MM.1S (cell line): ENCODE measurements around the gene BCL2L1.

ENCODE experiments used
- DNase-seq: peaks from one replicate; pipeline ENCODE4 v3.0.0-alpha.2; 2015
- H2AFZ ChIP-seq: fragments of 300-600 bp; sonication (generic); 2 replicates; pipeline ENCODE4 v1.6.0; 2016; ENCODE audit warnings: antibody characterized with exemption, low read length
- H3F3A ChIP-seq: fragments of 300-600 bp; sonication (generic); 2 replicates; pipeline ENCODE4 v1.6.1; 2016; ENCODE audit warnings: mild to moderate bottlenecking, antibody characterized with exemption, low read length, moderate library complexity, mixed read lengths; ENCODE audit not compliant: insufficient read depth
- H3K27ac ChIP-seq: fragments of 300-600 bp; sonication (generic); 2 replicates; pipeline ENCODE4 v1.5.1; 2016; ENCODE audit warnings: mild to moderate bottlenecking, low read length
- H3K27me3 ChIP-seq: fragments of 300-600 bp; sonication (generic); replicated peaks from 2 replicates; pipeline ENCODE4 v1.6.0; 2016; ENCODE audit warnings: low read length; ENCODE audit not compliant: insufficient read depth
- H3K36me3 ChIP-seq: fragments of 300-600 bp; sonication (generic); replicated peaks from 2 replicates; pipeline ENCODE4 v1.6.1; 2016; ENCODE audit warnings: mild to moderate bottlenecking, low read length, mixed read lengths; ENCODE audit not compliant: insufficient read depth
- H3K4me1 ChIP-seq: fragments of 300-600 bp; sonication (generic); 2 replicates; pipeline ENCODE4 v1.6.1; 2016; ENCODE audit warnings: low read length, mixed read lengths
- H3K4me2 ChIP-seq: fragments of 300-600 bp; sonication (generic); 2 replicates; pipeline ENCODE4 v1.6.0; 2016; ENCODE audit warnings: low read depth, low read length
- H3K4me3 ChIP-seq: fragments of 300-600 bp; sonication (generic); 2 replicates; pipeline ENCODE4 v1.5.1; 2016; ENCODE audit warnings: low read length, mixed read lengths
- H3K79me2 ChIP-seq: fragments of 300-600 bp; sonication (generic); 2 replicates; pipeline ENCODE4 v1.6.1; 2016; ENCODE audit warnings: mixed run types, low read length, mixed read lengths
- H3K9ac ChIP-seq: fragments of 300-600 bp; sonication (generic); 2 replicates; pipeline ENCODE4 v1.6.1; 2016; ENCODE audit warnings: low read length, mixed read lengths
- H3K9me2 ChIP-seq: fragments of 300-600 bp; sonication (generic); replicated peaks from 2 replicates; pipeline ENCODE4 v1.6.1; 2016; ENCODE audit warnings: mild to moderate bottlenecking, low read length, mixed read lengths; ENCODE audit not compliant: insufficient read depth
- H3K9me3 ChIP-seq: fragments of 300-600 bp; sonication (generic); replicated peaks from 2 replicates; pipeline ENCODE4 v1.6.1; 2016; ENCODE audit warnings: mild to moderate bottlenecking, low read length, mixed read lengths; ENCODE audit not compliant: insufficient read depth
- H4K20me1 ChIP-seq: fragments of 300-600 bp; sonication (generic); 2 replicates; pipeline ENCODE4 v1.6.1; 2016; ENCODE audit warnings: mild to moderate bottlenecking, low read length, moderate library complexity, mixed read lengths; ENCODE audit not compliant: insufficient read depth
- CTCF ChIP-seq: fragments of 300-600 bp; sonication (generic); IDR thresholded peaks from 2 replicates; pipeline ENCODE4 v1.5.1; 2016; ENCODE audit warnings: antibody characterized with exemption, low read length, mixed read lengths
- EZH2 ChIP-seq: fragments of 300-600 bp; sonication (generic); optimal IDR thresholded peaks from 2 replicates; pipeline ENCODE3; 2017; ENCODE audit warnings: low read depth, mild to moderate bottlenecking, antibody characterized with exemption, low read length, mixed read lengths
- EZH2phosphoT487 ChIP-seq: fragments of 300-600 bp; sonication (generic); IDR thresholded peaks from 2 replicates; pipeline ENCODE4 v1.6.1; 2018; ENCODE audit warnings: antibody characterized with exemption, low read length

The BCL2L1 gene

GRCh38 chr20:31667315-31668285 lies 55.1 kb downstream of the BCL2L1 start:
- H3K9me2 ChIP-seq, result no peaks in the 10 kb centered on the region
- H3K9me3 ChIP-seq, result no peaks in the 10 kb centered on the region
- peaks cover 23% of the 10 kb centered on the region for H3K36me3 ChIP-seq
- H3K4me1 ChIP-seq, result peaks cover 50% of the 10 kb centered on the region
- H2AFZ ChIP-seq, result no peak overlapping the region
- H3F3A ChIP-seq, result peaks cover 56% of the 10 kb centered on the region
- H3K27ac ChIP-seq, result peak overlapping the region; percentile 11; the same call in 1 of the 2 replicates
- H3K4me3 ChIP-seq, result no peak overlapping the region
- no peak for TF ChIP-seq EZH2phosphoT487
- no peak for TF ChIP-seq CTCF
- TF ChIP-seq EZH2, result no peak
- H4K20me1 ChIP-seq, result peaks cover 7% of the 10 kb centered on the region; the same call in 1 of the 2 replicates
- no peak overlapping the region for H3K9ac ChIP-seq
- no peak overlapping the region for H3K4me2 ChIP-seq
- no peak for DNase-seq
- H3K79me2 ChIP-seq, result peaks cover 93% of the 10 kb centered on the region
- no peaks in the 10 kb centered on the region for H3K27me3 ChIP-seq

GRCh38 chr20:31666258-31667042 lies 56.2 kb downstream of the BCL2L1 start:
- H3K9me3 ChIP-seq, result no peaks in the 10 kb centered on the region
- no peak for DNase-seq
- peaks cover 20% of the 10 kb centered on the region for H3K36me3 ChIP-seq
- no peak overlapping the region for H2AFZ ChIP-seq
- H3K27me3 ChIP-seq, result no peaks in the 10 kb centered on the region
- no peak overlapping the region for H3K9ac ChIP-seq
- TF ChIP-seq CTCF, result no peak
- TF ChIP-seq EZH2phosphoT487, result no peak
- TF ChIP-seq EZH2, result no peak
- H4K20me1 ChIP-seq, result peaks cover 7% of the 10 kb centered on the region; the same call in 1 of the 2 replicates
- no peaks in the 10 kb centered on the region for H3K9me2 ChIP-seq
- peaks cover 66% of the 10 kb centered on the region for H3F3A ChIP-seq
- H3K4me3 ChIP-seq, result no peak overlapping the region
- peak overlapping the region; percentile 4; the same call in 1 of the 2 replicates for H3K27ac ChIP-seq
- H3K4me2 ChIP-seq, result no peak overlapping the region
- H3K4me1 ChIP-seq, result peaks cover 59% of the 10 kb centered on the region
- peaks cover 84% of the 10 kb centered on the region for H3K79me2 ChIP-seq

- H3K27me3 ChIP-seq, result no peaks in the 10 kb centered on the region
- H3K79me2 ChIP-seq, result peaks cover 77% of the 10 kb centered on the region
- H2AFZ ChIP-seq, result no peak overlapping the region
- no peak overlapping the region for H3K9ac ChIP-seq
- no peak overlapping the region for H3K4me2 ChIP-seq
- peaks cover 19% of the 10 kb centered on the region for H3K36me3 ChIP-seq
- no peak overlapping the region for H3K4me3 ChIP-seq
- TF ChIP-seq EZH2 (no peak), CTCF (no peak), EZH2phosphoT487 (no peak)
- H4K20me1 ChIP-seq, result peaks cover 7% of the 10 kb centered on the region; the same call in 1 of the 2 replicates
- no peak for DNase-seq
- no peaks in the 10 kb centered on the region for H3K9me2 ChIP-seq
- no peaks in the 10 kb centered on the region for H3K9me3 ChIP-seq
- H3K4me1 ChIP-seq, result peaks cover 59% of the 10 kb centered on the region
- H3K27ac ChIP-seq, result peak overlapping the region; percentile 48; the same call in 1 of the 2 replicates
- peaks cover 68% of the 10 kb centered on the region for H3F3A ChIP-seq
These were observed 56.9 kb downstream of the BCL2L1 start for GRCh38 chr20:31665753-31666152.
